RPMI8226 (cell line): ENCODE results near the gene POLDIP2.

ENCODE experiments used
- DNase-seq: peaks from one replicate; pipeline ENCODE4 v3.0.0-alpha.2; 2015

Gene POLDIP2, protein sequence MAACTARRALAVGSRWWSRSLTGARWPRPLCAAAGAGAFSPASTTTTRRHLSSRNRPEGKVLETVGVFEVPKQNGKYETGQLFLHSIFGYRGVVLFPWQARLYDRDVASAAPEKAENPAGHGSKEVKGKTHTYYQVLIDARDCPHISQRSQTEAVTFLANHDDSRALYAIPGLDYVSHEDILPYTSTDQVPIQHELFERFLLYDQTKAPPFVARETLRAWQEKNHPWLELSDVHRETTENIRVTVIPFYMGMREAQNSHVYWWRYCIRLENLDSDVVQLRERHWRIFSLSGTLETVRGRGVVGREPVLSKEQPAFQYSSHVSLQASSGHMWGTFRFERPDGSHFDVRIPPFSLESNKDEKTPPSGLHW

DNA sequence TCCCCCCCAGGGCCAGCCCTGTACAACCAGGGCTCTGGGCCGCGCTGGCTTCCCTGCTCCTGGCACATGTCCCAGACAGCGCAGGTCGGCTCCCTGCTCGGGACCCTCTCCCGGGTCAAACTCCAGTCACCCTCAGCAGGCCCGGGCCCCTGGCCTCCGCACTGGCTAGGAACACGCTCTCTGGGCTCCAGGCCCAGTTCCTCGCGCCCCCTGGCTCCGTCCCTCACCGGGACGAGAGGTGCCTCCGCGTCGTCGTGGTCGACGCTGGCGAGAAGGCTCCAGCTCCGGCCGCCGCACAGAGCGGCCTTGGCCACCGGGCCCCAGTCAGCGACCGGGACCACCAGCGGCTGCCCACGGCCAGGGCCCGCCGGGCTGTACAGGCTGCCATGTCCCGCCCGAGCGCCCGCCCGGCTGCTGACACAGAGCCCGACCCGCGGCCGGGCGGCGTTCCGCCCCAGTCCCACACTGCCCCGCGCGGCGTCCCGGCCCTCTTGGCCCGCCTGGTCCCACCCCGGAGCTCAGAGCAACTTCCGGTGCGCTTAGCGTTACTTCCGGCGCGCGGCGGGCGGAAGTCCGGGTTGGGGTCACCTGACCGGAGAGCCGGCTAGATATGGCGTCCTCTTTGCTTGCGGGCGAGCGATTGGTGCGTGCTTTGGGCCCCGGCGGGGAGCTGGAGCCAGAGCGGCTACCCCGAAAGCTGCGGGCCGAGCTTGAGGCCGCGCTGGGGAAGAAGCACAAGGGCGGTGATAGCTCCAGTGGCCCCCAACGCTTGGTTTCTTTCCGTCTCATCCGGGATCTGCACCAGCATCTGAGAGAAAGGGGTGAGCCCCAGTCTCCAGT, at the start of gene POLDIP2:
TSS of gene POLDIP2 (minus strand) at position 467 of the 840 bp plus-strand sequence. CDS start at position 388, 79 bp downstream.
- peak; percentile 96 for DNase-seq

DNA sequence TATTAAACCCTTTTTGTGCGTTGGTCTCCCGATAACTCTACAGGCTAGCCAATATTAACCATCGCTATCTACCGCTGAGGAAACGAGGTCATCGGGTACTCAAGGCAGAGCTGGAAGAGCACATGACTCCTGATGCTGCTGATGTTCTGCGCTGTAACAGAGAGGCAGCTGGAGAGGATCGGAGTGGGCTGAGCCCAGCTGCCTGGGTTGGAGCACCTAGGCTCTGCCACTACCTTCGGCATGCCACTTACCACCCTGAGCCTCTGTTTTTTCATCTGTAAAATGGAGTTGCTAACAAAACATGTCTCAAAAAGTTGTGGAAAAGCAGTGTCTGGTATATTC, 49.1 kb upstream of the POLDIP2 start:
- DNase-seq, result no peak

DNA sequence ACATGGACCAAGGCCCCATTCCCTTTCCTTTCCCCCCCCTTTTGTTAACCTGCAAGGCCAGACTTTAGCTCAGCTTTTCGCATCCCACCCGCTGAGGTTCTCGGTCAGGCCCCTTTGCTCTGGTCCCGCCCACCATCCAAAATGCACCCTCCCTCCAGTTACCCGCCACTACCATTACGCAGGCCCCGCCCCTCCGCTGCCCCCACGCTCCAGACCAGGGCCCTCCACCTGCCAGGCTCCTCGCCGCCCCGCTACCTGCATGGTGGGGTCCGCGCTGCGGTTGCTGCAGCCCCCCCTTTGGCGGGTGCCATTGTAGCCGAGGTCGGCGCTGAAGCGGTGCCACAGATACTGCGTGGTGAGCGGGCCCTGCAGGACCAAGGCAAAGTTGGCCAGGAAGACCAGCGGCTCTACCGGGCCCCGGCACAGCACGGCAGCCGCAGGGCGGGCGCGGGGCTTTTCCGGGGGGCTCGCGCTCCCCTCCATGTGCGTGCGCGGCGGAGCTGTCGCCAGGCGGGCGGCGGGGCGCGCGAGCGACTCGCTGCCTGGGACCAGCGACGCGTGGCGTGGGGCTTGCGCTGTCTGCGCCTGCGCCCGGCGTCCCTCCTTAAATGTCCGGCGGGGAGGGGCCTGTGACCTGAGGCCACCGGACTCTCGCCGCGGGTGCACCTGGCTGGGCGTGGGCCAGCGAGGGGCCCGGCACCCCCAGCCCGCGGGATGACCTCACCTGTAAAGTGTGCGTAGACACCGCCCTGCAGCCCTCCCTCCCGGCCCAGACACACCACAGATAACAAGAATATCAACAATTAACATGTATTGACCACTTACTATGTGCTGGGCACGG, 48.5 kb upstream of the POLDIP2 start, which contains the start of gene SLC46A1:
TSS of gene SLC46A1 (minus strand) at position 581 of the 841 bp plus-strand sequence. CDS start at position 483, 98 bp downstream.
- peak; percentile 73 for DNase-seq

DNA sequence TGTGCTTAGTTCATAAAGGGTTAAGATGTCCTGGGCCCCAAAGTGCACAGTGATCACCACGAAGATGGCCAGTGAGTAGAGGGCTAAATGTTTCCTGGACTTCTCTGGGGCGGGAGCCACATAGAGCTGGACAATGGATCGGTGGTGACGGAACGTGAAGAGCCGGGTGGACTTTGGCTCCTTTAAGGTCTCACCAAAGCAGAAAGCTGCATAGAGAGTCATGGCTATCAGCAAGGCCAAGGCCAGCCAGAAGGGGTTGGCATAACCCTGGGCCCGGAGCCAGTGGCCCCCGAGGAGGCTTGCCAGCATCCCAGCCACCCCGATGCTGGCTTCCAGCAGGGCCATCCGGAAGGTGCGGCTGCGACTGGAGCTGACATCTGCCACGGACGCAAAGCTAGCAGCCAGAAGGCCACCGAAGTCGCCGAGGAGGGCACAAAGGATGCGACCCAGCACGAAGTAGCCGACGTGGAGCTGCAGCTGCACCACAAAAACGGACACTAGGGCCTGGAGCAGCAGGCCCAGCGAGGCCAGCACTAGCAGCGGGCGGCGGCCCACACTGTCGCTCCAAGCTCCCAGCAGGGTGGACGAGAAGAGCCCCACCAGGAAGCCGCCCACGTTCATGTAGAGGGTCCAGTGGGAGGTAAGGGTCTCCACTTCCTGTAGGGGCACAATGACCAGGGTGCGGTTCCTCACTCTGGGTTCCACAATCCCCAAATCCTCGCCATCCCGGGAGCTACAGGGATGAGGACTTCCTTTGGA, 47.7 kb upstream of the POLDIP2 start:
- no peak for DNase-seq

DNA sequence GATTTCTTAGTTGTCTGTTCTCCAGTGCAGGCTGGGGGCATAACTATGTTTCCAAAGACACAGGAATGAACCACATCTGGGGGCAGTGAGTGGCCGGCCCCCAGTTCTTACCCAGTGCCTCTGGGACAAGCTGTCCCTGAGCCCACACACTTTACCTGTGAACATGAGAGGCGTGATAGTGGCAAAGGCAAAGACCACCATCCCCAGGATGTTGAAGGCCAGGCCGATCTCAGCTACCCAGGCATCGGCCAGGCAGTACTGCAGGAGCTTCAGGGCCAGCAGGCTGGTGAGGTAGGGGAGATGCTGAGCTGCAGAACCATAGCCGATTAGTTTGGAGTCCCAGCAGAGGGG, 47.1 kb upstream of the POLDIP2 start:
- DNase-seq, result no peak

DNA sequence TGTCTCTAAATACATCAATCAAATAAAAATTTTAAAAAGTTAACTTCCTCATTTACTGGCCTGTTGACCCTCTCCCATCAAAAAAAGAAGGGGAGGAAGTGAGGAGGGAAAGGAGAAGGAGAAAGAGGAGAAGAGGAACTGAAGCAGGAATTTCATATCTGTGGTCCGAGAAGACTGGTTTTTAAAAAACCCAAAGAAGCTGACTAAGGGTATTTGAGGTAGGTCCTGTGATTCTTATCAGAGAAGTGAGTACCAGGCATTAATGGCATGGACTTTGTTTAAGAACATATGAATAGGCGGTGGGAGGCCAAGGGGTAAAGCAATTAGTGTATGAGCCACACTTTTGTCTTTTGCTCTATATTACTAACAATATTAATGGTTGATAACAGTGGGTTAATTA, 46.7 kb upstream of the POLDIP2 start:
- no peak for DNase-seq

DNA sequence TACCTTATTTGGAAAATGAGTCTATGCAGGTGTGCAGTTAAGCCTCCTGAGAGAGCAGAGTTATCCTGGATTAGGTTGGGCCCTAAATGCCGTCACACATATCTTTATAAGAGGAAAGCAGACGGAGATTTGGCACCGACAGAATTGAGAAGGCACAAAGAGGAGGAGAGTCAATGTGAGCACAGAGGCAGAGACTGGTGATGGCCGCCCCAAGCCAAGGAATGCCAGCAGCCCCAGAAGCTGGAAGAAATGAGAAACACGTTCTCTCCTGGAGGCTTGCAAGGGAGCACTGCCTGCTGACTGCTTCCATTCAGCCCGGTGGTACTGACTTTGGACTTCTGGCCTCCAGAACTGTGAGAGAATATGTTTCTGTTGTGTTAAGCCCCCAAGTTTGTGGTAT, 45.5 kb upstream of the POLDIP2 start:
- DNase-seq, result no peak

DNA sequence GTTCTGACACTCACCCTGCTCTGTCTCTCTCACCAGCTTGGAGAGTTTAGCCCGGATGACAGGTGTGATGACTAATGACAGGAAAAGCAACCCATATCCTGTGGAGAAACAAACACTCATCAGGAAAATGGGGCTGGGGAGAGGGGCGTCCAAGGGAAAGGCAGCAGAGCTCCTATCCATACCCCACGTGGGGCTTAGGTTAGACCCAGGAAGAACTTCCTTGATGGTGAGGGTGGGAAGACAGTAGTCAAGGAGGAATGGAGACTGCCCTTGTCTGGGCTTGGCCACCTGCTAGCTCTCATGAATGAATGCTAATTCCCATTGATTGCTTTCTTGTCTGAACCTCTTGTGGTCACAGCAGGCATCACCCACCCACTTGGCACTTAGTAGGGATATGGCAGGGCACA, 44.9 kb upstream of the POLDIP2 start:
- no peak for DNase-seq

DNA sequence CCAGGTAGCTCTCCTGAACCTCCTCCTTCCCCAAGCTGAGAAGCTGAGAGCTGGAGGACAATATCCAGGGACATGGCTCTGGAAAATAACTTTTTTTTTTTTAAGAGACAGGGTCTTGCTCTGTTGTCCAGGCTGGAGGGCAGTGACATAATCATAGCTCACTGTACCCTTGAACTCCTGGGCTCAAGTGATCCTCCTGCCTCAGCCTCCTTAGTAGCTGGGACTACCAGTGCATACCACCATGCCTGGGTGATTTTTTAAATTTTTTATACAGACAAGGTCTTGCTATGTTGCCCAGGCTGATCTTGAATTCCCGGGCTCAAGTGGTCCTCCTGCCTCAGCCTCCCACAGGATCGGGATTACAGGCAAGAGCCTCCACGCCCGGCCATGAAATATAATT, 42.5 kb upstream of the POLDIP2 start:
- DNase-seq, result no peak

DNA sequence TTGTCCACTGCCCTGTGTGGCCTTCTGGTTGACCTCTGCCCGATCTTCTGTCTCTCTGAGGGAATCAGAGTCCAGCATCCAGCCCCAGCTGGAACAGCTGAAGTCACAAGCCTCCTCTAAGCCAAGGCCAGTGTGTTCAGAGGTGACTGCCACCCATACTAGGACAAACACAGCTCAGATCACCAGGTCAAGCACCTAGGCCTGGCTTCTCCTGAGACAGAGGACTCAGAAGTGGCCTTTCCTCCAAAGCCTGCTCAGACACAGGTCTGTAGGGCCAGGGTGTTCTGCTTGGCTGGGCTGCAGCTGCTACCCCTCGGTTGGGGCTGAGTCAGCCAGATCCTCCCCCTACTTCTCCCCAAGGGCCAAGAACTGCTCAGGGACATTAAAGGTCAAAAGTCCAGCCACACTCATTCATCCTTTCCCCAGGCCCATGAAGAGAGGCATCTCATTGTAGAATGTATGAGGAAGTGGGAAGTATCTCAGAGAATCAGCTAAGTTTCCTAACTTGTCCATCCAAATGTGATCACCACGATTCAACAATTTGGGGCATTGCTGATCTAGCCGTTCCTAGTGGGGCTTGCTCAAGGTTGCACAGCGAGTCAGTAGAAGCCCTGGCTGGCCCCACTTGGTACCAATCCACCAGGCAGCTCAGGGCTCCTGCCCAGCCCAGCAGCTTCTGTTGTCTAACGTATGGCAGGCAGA, 41.1 kb upstream of the POLDIP2 start:
- DNase-seq, result no peak

DNA sequence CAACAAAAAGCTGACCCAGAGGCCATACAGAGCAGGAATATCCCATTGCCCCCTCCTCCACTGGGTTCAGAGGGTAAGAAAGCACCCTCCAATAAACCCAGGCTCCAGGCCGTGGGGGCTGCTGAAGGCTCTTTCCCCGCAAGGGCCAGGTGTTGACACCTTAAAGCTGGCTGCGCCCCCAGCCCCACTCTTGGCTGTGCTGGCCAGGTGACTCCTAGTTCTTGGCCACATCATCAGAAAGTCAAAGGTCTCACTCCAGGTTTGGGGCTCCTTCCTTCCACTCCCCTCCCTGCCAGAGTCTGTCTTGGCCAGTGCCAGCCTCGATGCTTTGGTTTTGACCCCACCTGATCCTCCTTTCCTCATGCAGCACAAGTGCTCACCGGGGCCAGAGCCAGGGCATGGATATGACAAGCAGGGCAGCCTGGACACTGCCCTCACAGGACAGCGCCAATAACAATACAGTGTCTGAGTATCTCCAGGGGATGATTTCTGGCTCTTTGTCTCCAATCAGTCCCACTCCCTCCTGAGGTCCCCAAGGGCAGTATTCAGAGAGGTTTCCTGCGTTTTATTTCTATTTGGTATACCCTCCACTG, 40.5 kb upstream of the POLDIP2 start:
- DNase-seq, result no peak

DNA sequence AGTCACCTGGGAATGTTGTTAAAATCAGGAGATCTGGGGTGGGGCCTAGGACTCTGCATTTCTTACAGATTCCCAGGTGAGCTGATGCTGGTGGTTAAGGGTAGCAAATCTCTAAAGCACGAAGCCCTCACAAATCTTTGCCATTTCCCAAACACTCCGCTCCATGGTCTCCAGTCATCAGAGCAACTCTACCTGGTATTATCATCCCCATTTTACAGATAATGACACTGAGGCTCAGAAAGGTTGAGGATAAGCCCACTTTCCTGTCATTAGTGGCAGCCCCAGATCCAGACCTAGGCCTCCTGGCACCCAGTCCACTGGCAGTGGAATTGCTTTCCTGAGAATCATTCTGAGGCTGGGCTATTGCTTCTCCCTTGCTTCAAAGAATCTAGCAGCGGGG, 39.9 kb upstream of the POLDIP2 start:
- no peak for DNase-seq

DNA sequence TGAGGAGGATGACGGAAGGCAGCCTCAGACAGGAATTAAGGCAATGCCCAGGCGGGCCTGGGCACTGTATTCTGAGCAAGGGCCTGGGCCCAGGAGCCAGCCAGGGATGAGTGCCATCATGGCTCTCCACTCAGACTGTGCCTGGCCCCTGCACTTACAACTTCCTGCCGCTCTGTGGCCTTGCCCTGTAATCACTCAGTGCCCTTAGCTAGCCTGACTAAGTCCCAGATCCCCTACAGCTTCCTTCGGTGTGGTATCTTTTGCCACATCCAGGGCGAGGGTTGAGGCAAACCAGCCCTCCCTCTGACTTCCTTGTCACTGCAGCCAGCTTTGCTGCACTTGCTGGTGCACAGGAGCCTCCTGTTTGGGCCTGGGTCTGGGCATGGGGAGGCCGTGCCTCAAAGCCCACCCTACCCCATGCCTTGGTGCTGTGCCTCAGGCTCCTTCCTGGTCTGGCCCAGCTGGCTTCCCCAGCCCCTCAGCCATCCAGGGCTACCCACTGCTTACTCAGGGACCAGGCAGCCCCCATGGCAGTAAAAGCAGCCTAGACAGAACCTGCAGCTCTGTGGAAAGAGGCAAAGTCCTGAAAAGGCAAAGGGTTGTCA, 39.4 kb upstream of the POLDIP2 start:
- DNase-seq, result no peak

DNA sequence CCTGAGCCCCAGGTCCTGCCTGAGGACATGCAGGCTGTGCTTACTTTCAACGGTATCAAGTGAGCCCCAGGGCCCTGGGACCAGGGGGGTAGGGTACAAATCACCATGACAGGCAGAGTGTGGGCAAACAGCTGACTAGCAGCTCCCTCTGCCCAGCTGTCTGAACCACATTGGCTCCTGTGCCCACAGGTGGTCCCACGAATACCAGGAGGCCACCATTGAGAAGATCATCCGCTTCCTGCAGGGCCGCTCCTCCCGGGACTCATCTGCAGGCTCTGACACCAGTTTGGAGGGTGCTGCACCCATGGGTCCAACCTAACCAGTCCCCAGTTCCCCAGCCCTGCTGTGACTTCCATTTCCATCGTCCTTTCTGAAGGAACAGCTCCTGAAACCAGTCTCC, 38.6 kb upstream of the POLDIP2 start:
- DNase-seq, result no peak

DNA sequence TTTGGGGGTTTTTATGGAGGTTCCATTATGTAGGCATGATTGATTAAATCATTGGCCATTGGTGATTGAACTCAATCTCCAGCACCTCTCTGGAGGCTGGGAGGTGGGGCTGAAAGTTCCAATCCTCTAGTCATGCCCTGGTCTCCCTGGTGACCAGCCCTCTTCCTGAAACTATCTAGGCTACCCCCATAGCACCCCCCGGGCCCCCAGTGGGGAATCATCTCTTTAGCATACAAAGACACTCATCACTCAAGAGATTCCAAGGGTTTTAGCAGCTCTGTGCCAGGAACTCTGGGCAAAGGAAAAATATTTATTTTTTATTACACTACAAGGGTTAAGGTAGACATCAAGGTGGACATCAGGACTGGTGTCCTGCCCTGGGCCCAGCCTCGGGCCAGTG, 38.1 kb upstream of the POLDIP2 start:
- DNase-seq, result no peak

DNA sequence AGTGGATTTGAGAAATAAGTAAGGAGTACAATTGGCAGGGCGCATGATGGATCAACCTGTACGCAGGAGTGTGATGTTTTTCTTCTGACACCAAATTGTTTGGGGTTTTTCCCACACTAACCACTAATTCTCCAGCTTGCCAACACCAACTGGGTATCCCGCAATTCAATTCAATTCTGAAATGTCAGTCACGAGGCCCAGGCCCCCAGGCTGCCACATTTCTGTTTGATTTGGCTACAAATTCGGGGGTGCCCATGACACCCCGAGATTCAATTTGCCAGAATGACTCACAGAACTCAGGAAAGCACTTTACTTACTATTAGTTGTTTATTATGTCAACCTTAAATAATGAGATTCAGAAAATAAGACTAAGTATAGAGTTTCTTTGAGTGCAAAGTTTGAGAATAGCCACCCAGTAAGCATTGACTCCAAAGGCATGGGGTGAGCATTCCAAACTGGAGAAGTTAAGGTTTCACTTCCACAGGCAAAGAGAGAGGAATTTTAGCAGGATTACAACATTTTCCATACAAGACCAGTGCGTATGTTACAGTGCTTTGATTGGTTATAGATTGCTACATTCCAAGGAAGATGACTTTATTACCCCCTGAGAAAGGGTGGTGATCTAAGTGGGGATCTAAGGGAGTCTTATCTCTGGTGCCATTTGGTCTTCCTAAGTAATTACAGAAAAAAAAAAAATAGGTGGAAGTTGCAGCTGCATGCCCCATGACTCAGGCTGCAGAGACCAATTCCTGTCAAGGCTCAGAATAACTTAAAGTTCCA, 37.2 kb upstream of the POLDIP2 start:
- no peak for DNase-seq

DNA sequence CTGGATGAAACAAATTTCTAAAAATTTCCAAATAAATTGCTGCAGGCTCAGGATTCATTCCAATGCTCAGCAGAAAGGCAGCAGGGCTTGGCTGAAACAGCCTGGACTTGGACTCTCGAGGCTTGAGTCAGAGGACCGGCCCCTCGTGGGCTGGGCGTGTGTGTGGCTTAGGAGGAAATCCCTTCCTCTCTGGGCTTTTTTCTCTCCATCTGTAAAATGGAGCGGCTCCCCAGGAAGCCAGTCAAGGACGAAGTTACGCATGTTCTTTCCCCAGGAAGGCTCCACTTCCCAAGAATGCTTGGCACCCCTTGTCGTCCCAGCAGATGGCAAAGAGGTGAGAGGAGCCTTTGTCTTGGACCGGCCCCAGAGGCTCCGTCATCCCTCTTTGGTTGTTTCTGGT, 35.2 kb upstream of the POLDIP2 start:
- DNase-seq, result no peak

DNA sequence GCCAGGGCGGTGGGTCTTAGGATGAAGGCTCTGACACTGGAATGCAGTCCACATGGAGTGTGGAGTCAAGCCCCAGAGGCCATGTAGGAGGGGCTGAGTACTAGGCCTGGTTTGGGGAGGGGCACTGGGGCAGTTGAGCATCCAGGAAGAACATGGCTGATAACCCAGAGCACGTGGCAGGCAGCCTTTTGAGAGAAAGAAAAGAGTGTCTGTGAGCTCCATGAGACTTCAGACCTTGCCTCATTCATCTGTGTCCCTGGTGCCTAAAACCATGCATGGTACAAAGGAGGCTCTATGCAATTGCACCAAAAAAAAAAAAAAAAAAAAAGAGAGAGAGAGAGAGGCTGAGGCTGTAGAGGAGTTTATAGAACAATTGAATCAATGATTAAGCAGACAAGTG, 34.1 kb upstream of the POLDIP2 start:
- no peak for DNase-seq

DNA sequence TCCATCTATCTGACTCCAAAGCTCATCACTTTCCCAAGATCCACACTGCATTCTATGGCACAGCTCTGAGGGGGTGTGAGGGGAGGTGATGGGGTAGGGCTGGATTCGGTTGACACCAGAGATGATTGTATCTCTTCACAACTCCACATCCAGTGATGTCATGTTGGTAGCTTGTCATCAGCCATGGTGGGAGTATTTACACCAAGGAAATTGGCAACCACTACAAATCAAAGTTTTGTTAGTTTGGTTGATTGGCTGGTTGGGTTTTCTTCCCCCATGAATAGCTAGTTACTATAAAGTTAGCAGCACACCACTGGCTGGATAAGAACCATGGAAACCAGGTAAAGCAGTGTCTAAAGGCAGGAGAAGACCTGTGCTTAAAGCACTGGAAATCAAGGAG, 33.7 kb upstream of the POLDIP2 start:
- no peak for DNase-seq

DNA sequence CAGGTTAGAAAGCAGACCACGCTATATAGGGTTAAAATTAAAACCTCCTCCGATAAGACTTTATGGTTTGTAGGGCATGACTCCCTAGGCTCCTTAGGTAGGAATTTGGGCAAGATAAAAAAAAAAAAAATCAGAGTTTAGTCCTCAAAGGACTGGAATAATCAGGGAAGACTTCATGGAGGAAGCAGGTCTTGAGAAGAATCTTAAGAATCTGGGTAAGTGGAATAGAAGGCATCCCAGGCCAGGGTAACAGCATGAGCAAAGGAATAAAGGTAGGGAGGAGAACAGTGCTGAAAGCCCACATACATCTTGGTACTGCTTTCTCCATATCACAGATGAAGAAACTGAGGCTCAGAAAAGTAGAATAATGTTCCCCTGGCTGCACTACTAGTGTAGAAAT, 33.2 kb upstream of the POLDIP2 start:
- no peak for DNase-seq
